Skeletal muscle satellite cell (primary cell): ENCODE results near the gene PALLD.

Experiments used
- H3K27me3 ChIP-seq: 2 replicates; pipeline ENCODE4 v1.7.0; 2013; ENCODE audit warnings: low read length; ENCODE audit not compliant: control insufficient read depth, insufficient read depth
- H3K36me3 ChIP-seq: 2 replicates; pipeline ENCODE4 v1.7.0; 2013; ENCODE audit warnings: mild to moderate bottlenecking, control low read depth, low read length; ENCODE audit not compliant: insufficient read depth
- H3K4me1 ChIP-seq: 2 replicates; pipeline ENCODE4 v1.7.0; 2013; ENCODE audit warnings: low read length; ENCODE audit not compliant: control insufficient read depth, insufficient read depth
- H3K4me2 ChIP-seq: 2 replicates; pipeline ENCODE4 v1.7.0; 2013; ENCODE audit warnings: mild to moderate bottlenecking, low read length
- H3K4me3 ChIP-seq: 2 replicates; pipeline ENCODE4 v1.7.0; 2013; ENCODE audit warnings: low read length
- H3K9ac ChIP-seq: 2 replicates; pipeline ENCODE4 v1.7.0; 2013; ENCODE audit warnings: mild to moderate bottlenecking, low read depth, low read length, moderate library complexity
- H3K9me3 ChIP-seq: replicated peaks from 2 replicates; pipeline ENCODE4 v1.7.0; 2013; ENCODE audit warnings: mild to moderate bottlenecking, control low read depth, low read length

Gene PALLD

DNA sequence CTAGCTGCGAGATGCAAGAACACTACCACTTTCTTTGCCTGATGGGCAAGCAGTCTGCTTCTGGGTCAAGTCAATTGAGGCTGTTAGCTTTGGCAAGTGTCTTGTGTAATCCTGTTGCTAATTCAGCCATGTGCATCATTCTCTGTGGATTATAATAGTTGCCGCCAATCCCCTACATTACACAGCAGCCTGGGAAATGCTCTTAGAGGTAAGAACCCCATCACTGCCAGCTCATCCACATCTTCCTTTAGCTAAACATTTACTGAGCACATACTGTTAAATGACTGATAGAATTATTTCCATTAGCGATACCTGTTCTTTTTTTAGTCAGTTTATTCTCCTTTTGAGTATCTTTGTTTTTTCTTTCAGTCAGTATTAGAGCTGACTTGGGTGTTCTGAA is 397.0 kb downstream of the PALLD start:
- H3K4me3 ChIP-seq, result no peak overlapping the region
- no peaks in the 10 kb centered on the region for H3K9me3 ChIP-seq
- H3K4me2 ChIP-seq, result no peak overlapping the region
- H3K9ac ChIP-seq, result no peak overlapping the region
- no peaks in the 10 kb centered on the region for H3K4me1 ChIP-seq
- H3K36me3 ChIP-seq, result peaks cover 92% of the 10 kb centered on the region
- H3K27me3 ChIP-seq, result no peaks in the 10 kb centered on the region

DNA sequence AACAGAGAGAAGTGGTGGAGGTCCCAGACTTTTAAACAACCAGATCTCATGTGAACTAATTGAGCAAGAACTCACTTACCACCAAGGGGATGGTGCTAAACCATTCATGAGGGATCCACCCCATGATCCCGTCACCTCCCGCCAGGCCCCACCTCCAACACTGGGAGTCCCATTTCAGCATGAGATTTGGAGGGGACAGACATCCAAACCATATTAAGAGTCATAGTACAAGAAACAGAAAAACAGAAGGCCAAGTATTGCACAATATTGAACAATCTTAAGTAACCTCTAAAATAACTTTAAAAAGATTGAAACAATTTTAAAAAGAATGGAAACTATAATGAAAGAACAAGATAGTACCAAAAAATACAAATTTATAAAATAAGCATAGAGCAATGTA is 403.2 kb downstream of the PALLD start:
- H3K36me3 ChIP-seq, result peaks cover 87% of the 10 kb centered on the region

DNA sequence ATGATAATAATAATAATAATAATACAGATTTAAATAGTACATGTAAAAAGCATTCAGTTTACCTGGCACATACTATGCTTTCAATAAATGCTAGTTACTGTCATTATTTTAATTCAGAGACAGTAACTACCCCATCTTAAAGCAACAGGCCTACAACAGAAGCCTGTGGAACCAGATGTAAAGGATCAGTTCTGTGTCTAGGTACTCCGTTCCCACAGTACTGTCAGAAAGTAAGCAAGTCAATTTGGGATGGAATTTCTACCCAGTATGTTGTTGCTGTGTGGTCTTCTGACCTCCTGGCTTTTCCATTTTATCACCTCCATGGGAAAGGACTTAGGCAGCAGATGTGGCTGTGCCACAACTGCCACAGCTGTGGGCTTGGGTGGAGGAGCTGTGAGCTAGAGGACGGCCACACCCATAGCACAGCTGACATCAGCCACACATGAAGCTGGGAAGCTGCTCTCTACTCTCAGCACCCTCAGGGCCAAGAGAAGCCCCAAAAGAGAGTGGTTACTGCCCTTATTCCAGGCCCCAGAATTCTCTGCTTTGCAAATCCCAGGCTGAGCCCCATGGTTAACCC is 410.4 kb downstream of the PALLD start:
- Histone ChIP-seq H3K4me1 (peaks cover 23% of the 10 kb centered on the region), H3K9me3 (no peaks in the 10 kb centered on the region), H3K4me2 (no peak overlapping the region), H3K4me3 (no peak overlapping the region), H3K36me3 (peaks cover 84% of the 10 kb centered on the region), H3K27me3 (no peaks in the 10 kb centered on the region), H3K9ac (peak overlapping the region; percentile 25)

More for the DNA sequence above, 403.2 kb downstream of the PALLD start:
- H3K4me3 ChIP-seq, result no peak overlapping the region
- H3K4me1 ChIP-seq, result no peaks in the 10 kb centered on the region
- H3K9ac ChIP-seq, result no peak overlapping the region
- no peaks in the 10 kb centered on the region for H3K27me3 ChIP-seq
- no peaks in the 10 kb centered on the region for H3K9me3 ChIP-seq
- no peak overlapping the region for H3K4me2 ChIP-seq

DNA sequence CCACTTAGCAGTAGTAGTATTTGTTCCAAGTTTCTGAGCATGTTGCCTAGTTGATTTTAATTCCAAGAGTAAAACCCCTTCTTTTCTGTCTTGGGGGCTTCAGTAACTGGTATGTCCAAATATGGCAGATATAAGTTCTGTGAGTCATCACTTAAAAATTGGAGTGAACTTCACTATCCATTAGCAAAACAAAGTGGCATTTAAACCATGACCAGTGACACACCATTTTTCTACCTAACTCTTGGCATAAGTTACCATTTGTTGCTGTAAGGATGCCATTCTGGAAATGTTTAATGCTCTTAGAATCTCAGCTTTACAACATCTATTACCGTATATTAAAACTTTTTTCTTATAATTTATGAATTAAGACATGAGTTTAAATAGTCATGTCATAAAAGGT is 411.2 kb downstream of the PALLD start:
- Histone ChIP-seq H3K36me3 (peaks cover 83% of the 10 kb centered on the region), H3K9ac (peak overlapping the region; percentile 32), H3K4me1 (peaks cover 23% of the 10 kb centered on the region), H3K27me3 (no peaks in the 10 kb centered on the region), H3K4me3 (no peak overlapping the region), H3K4me2 (no peak overlapping the region), H3K9me3 (no peaks in the 10 kb centered on the region)

DNA sequence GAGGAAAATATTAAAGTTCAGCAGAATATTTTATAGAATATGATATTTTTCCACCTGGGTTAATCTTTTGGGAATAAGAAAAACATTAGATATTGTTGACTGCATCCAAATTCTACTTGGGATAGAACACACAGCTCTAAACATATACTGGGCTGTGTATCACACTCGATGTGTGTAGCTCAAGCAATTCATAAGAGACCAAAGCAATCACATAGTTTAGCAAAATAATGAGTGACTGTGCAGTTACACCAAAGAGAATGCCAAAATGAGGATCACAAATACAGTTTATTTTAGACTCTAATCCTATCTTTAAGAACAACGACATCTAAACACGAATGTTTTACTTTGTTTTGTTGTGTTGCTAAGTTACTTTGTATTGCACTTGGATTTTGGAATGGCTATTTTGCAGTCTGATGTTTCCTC is 412.0 kb downstream of the PALLD start:
- Histone ChIP-seq H3K36me3 (peaks cover 80% of the 10 kb centered on the region), H3K9me3 (no peaks in the 10 kb centered on the region), H3K4me2 (no peak overlapping the region), H3K9ac (peak overlapping the region; percentile 32), H3K4me1 (peaks cover 23% of the 10 kb centered on the region), H3K4me3 (no peak overlapping the region), H3K27me3 (no peaks in the 10 kb centered on the region)

DNA sequence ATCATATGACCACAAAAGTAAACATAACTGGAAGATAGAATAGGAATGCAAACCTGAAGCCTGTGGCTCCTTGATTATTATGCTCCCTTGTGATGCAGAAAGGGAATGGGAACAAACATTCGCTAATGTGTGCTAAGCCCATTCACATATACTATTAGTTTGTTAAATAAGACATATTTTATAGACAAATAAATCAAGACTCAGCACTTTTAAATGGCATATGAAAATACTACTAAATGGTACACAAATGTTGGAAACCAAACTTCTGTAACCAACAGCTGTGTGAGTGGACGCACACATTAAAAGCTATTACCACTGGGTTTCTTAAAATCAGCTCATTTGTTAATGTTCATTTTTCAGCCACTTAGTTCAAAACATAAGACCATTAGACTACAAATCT is 417.2 kb downstream of the PALLD start:
- H3K27me3 ChIP-seq, result no peaks in the 10 kb centered on the region
- H3K4me2 ChIP-seq, result no peak overlapping the region
- peaks cover 72% of the 10 kb centered on the region for H3K36me3 ChIP-seq
- H3K4me3 ChIP-seq, result no peak overlapping the region
- H3K9ac ChIP-seq, result no peak overlapping the region
- no peaks in the 10 kb centered on the region for H3K9me3 ChIP-seq
- H3K4me1 ChIP-seq, result no peaks in the 10 kb centered on the region

DNA sequence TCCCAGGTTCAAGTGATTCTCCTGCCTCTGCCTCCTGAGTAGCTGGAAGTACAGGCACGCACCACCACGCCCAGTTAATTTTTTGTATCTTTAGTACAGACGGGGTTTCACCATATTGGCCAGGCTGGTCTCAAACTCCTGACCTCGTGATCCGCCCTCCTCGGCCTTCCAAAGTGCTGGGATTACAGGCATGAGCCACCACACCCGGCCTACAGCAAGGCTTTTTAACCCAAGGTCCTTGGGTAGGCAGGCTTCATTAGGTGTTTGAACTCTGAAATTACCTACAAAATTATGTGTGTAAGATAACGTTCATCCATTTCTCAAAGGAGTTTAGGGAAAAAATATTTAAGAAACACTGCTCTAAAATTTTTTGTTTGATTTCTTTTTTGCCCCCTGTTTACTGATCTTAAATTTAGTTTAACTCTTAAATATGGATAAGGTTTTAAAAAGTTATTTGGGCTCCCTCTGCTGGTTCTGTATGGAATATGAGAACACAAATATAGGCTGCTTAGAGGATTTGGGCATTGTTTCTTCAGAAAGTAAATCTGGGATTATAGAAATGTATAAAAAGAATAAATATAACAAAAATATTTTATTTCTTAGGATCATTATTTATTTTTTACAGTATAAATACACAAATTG is 420.4 kb downstream of the PALLD start:
- Histone ChIP-seq H3K4me1 (no peaks in the 10 kb centered on the region), H3K9me3 (no peaks in the 10 kb centered on the region), H3K36me3 (peaks cover 63% of the 10 kb centered on the region), H3K9ac (no peak overlapping the region), H3K4me2 (no peak overlapping the region), H3K27me3 (no peaks in the 10 kb centered on the region), H3K4me3 (no peak overlapping the region)

DNA sequence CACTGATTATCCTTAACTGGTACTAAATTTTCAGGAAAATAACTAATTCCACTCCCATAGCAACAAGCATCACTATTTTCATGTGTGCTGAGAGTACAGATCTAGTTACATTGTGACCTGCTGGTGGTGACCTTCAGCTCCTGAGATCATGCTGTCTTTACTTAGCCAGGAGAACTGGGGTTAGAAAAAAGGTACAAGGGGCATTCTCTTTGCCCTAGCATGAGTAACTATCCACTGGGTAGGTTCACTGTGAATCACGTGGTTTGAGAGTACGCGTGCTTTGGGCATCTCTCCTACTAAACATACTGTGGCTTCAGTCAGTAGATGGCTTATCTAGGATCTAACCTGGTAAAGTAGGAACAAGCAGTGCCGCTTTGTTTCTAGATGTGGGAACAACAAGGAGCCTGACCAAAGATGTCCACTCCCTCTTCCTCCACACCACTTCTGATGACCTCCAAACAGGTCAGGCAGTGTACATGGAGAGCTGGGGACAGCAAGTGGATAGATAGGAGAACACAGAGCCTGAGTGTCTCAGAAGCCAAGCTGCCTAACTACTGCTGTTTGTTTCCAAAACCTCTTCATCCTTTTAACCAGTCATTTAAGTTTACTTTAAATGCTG is 423.0 kb downstream of the PALLD start:
- H3K9ac ChIP-seq, result no peak overlapping the region
- H3K36me3 ChIP-seq, result peaks cover 65% of the 10 kb centered on the region
- H3K4me3 ChIP-seq, result no peak overlapping the region
- no peaks in the 10 kb centered on the region for H3K9me3 ChIP-seq
- no peak overlapping the region for H3K4me2 ChIP-seq
- H3K4me1 ChIP-seq, result no peaks in the 10 kb centered on the region
- no peaks in the 10 kb centered on the region for H3K27me3 ChIP-seq

DNA sequence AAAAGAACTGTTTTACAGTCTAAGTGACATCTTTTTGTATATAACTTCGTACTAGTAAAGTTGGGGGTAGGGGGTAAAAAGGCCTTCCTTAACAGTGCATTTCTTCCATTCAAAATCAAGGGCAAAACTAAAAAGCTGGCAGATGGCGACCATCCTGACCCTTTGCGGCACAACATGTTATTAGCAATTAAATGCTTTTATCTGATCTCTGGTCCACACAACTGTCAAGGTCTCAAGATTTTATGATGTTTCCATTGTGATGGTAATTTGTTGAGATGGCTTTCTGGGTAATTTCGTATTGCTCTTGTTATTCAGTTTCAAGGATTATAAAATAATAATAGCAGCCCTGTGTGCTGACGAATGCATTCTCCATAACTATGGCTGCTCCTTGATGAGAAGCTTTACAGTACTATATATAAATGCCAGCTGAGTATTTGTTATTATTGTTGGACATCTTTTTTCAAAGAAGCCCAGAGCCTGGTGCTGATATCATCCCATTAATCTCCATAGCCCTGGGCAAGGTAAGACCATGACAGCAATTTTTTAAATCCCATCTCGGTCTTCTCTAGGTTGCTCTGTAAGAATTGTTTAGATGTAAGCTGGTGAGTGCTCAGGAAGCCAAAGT is 423.7 kb downstream of the PALLD start:
- no peak overlapping the region for H3K4me3 ChIP-seq
- no peaks in the 10 kb centered on the region for H3K4me1 ChIP-seq
- peaks cover 67% of the 10 kb centered on the region for H3K36me3 ChIP-seq
- H3K9me3 ChIP-seq, result no peaks in the 10 kb centered on the region
- no peak overlapping the region for H3K9ac ChIP-seq
- no peak overlapping the region for H3K4me2 ChIP-seq
- H3K27me3 ChIP-seq, result no peaks in the 10 kb centered on the region

DNA sequence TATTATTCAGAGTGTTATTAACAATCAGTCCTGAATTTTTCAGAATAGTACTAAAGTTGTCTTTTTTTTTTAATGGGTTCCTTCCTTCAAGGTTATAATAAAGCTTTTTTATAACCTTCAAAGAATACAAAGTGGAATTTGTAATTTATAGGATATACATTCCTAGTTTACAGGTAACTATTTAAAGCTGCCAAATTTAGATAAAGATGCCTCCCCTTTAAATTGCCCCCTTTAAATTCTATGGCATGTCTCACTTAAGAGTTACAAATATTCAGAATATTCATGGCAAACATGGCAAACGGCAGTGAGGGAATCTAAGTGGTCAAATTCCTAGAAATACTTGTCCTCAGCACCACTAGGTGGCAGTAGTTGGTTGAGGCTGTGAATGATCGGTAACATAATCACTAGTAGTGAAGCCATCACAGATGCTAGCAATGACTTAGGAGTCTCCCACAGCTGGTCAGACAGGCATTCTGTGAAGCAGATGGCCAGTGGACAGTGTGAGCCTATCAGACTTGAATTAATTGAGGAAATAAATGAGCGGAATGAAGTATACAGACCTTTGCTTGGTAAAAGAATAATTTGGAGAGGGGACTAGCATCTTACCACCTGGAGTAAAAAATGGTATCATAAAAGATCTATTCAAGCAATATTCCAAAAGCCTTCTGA is 426.8 kb downstream of the PALLD start:
- Histone ChIP-seq H3K4me1 (no peaks in the 10 kb centered on the region), H3K4me3 (no peak overlapping the region), H3K9me3 (no peaks in the 10 kb centered on the region), H3K9ac (no peak overlapping the region), H3K4me2 (no peak overlapping the region), H3K27me3 (no peaks in the 10 kb centered on the region), H3K36me3 (peaks cover 85% of the 10 kb centered on the region)

DNA sequence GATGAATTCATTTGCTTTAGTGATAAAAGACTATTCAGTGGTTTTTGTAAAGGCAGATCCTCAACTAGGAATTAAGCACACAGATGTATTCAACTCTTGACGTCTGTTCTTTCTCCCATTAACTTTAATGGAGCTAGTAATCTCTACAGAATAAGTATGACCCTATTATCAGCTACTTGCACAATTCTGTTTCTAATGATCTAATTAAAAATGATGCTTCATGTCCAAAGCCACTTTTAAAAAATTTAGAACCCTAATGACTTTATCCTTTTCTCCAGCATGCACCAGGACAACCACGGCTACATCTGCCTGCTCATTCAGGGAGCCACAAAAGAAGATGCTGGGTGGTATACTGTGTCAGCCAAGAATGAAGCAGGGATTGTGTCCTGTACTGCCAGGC is 427.8 kb downstream of the PALLD start:
- peaks cover 87% of the 10 kb centered on the region for H3K36me3 ChIP-seq
- H3K4me2 ChIP-seq, result no peak overlapping the region
- H3K27me3 ChIP-seq, result no peaks in the 10 kb centered on the region
- H3K4me3 ChIP-seq, result no peak overlapping the region
- no peak overlapping the region for H3K9ac ChIP-seq
- no peaks in the 10 kb centered on the region for H3K9me3 ChIP-seq
- H3K4me1 ChIP-seq, result no peaks in the 10 kb centered on the region
